ES-I3 (cell line): ENCODE data around the gene ADAT3.

Experiments used
- H3K36me3 ChIP-seq: 2 replicates; pipeline ENCODE4 v1.6.1; 2013; ENCODE audit warnings: mild to moderate bottlenecking, low read length, control low read depth, moderate library complexity; ENCODE audit not compliant: insufficient read depth
- H3K4me1 ChIP-seq: 2 replicates; pipeline ENCODE4 v1.6.1; 2013; ENCODE audit warnings: mild to moderate bottlenecking, control low read depth, low read length; ENCODE audit not compliant: insufficient read depth
- H3K9ac ChIP-seq: 2 replicates; pipeline ENCODE4 v1.6.1; 2013; ENCODE audit warnings: low read depth, mild to moderate bottlenecking, low read length, moderate library complexity
- H3K9me3 ChIP-seq: 2 replicates; pipeline ENCODE4 v1.6.1; 2013; ENCODE audit warnings: mild to moderate bottlenecking, low read length, moderate library complexity; ENCODE audit not compliant: control insufficient read depth, insufficient read depth

The ADAT3 gene

GRCh38 chr19:1905110-1905862 lies at the start of gene ADAT3, which contains the start of gene SCAMP4:
ADAT3 (plus strand) TSS chr19:1905399; CDS start chr19:1912048, 6,649 bp downstream.
SCAMP4 (plus strand) TSS chr19:1905399; CDS start chr19:1915020, 9,621 bp downstream.
- H3K4me1 ChIP-seq = no peaks in the 10 kb centered on the region
- H3K36me3 ChIP-seq = no peaks in the 10 kb centered on the region
- H3K9ac ChIP-seq = peak within 1 kb of the TSS; percentile 90
- H3K9me3 ChIP-seq = no peaks in the 10 kb centered on the region

- H3K4me1 ChIP-seq = peaks cover 26% of the 10 kb centered on the region; the same call in 1 of the 2 replicates
- no peaks in the 10 kb centered on the region for H3K36me3 ChIP-seq
- H3K9ac ChIP-seq = peak overlapping the region; percentile 26; the same call in 1 of the 2 replicates
- H3K9me3 ChIP-seq = no peaks in the 10 kb centered on the region
Observed at GRCh38 chr19:1855828-1856255, 49.4 kb upstream of the ADAT3 start.

- Histone ChIP-seq H3K4me1 (peaks cover 31% of the 10 kb centered on the region; the same call in 1 of the 2 replicates), H3K9me3 (no peaks in the 10 kb centered on the region), H3K9ac (peak overlapping the region; percentile 66), H3K36me3 (no peaks in the 10 kb centered on the region)
Observed at GRCh38 chr19:1856345-1856697, 48.9 kb upstream of the ADAT3 start.

- peak overlapping the region; percentile 66 for H3K9ac ChIP-seq
Observed at GRCh38 chr19:1856698-1857603, 48.2 kb upstream of the ADAT3 start.

GRCh38 chr19:1857648-1858326 lies 47.4 kb upstream of the ADAT3 start:
- H3K4me1 ChIP-seq = peaks cover 29% of the 10 kb centered on the region; the same call in 1 of the 2 replicates
- H3K36me3 ChIP-seq = no peaks in the 10 kb centered on the region
- H3K9ac ChIP-seq = peak overlapping the region; percentile 66; the same call in 1 of the 2 replicates
- H3K9me3 ChIP-seq = no peaks in the 10 kb centered on the region

More at GRCh38 chr19:1856698-1857603, 48.2 kb upstream of the ADAT3 start:
- peaks cover 31% of the 10 kb centered on the region; the same call in 1 of the 2 replicates for H3K4me1 ChIP-seq
- H3K36me3 ChIP-seq = no peaks in the 10 kb centered on the region
- no peaks in the 10 kb centered on the region for H3K9me3 ChIP-seq

GRCh38 chr19:1858412-1859081 lies 46.7 kb upstream of the ADAT3 start:
- no peaks in the 10 kb centered on the region for H3K9me3 ChIP-seq
- no peaks in the 10 kb centered on the region for H3K36me3 ChIP-seq
- peaks cover 23% of the 10 kb centered on the region; the same call in 1 of the 2 replicates for H3K4me1 ChIP-seq
- no peak overlapping the region for H3K9ac ChIP-seq

GRCh38 chr19:1859331-1859781 lies 45.8 kb upstream of the ADAT3 start:
- Histone ChIP-seq H3K9ac (peak overlapping the region; percentile 16; the same call in 1 of the 2 replicates), H3K36me3 (no peaks in the 10 kb centered on the region), H3K4me1 (peaks cover 22% of the 10 kb centered on the region; the same call in 1 of the 2 replicates), H3K9me3 (no peaks in the 10 kb centered on the region)

- Histone ChIP-seq H3K36me3 (no peaks in the 10 kb centered on the region), H3K9ac (peak overlapping the region; percentile 85; the same call in 1 of the 2 replicates), H3K9me3 (no peaks in the 10 kb centered on the region), H3K4me1 (peaks cover 22% of the 10 kb centered on the region; the same call in 1 of the 2 replicates)
Observed at GRCh38 chr19:1860042-1860775, 45.0 kb upstream of the ADAT3 start.

- H3K9me3 ChIP-seq = no peaks in the 10 kb centered on the region
- H3K4me1 ChIP-seq = peaks cover 19% of the 10 kb centered on the region; the same call in 1 of the 2 replicates
- H3K9ac ChIP-seq = peak overlapping the region; percentile 85
- no peaks in the 10 kb centered on the region for H3K36me3 ChIP-seq
Observed at GRCh38 chr19:1860821-1861598, 44.2 kb upstream of the ADAT3 start.

- peak overlapping the region; percentile 85 for H3K9ac ChIP-seq
- H3K36me3 ChIP-seq = no peaks in the 10 kb centered on the region
- H3K4me1 ChIP-seq = peaks cover 19% of the 10 kb centered on the region; the same call in 1 of the 2 replicates
- H3K9me3 ChIP-seq = no peaks in the 10 kb centered on the region
Observed at GRCh38 chr19:1861599-1862031, 43.6 kb upstream of the ADAT3 start.

GRCh38 chr19:1862068-1862423 lies 43.2 kb upstream of the ADAT3 start:
- Histone ChIP-seq H3K9me3 (no peaks in the 10 kb centered on the region), H3K9ac (peak overlapping the region; percentile 85), H3K36me3 (no peaks in the 10 kb centered on the region), H3K4me1 (peaks cover 19% of the 10 kb centered on the region; the same call in 1 of the 2 replicates)
